ENCODE data around the gene ALX4. TPM values are rescaled to one million over a fixed set of nuclear protein-coding genes. Genes with fewer than 3 reads are reported as not detected.

The ALX4 gene
- total RNA-seq, 1 donor: not detected

DNA sequence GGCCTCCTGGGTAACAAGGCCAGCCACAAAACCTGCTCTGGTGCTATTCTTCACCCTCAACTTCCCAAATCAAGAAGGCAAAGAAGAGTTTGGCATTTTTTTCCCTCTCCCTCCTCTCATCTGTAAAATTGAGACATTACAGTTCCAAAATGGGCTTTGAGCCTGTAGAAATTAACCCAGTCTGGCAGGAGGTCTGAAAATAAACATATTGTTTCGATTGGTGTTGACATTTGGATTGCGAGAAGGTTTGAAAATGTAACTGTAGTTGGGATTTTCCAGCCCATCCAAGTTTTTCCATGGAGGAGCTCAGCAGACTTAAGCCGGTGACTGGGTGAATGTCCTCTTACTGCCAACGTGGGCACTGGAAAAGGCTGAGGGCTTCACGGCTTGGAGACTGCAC is 35.0 kb upstream of the ALX4 start:
- DNase-seq (ENCODE audit: low read depth): no peak
- no peak overlapping the region for H3K4me3 ChIP-seq (ENCODE audit: low read depth, low read length)
- TF ChIP-seq, protein P1, sequence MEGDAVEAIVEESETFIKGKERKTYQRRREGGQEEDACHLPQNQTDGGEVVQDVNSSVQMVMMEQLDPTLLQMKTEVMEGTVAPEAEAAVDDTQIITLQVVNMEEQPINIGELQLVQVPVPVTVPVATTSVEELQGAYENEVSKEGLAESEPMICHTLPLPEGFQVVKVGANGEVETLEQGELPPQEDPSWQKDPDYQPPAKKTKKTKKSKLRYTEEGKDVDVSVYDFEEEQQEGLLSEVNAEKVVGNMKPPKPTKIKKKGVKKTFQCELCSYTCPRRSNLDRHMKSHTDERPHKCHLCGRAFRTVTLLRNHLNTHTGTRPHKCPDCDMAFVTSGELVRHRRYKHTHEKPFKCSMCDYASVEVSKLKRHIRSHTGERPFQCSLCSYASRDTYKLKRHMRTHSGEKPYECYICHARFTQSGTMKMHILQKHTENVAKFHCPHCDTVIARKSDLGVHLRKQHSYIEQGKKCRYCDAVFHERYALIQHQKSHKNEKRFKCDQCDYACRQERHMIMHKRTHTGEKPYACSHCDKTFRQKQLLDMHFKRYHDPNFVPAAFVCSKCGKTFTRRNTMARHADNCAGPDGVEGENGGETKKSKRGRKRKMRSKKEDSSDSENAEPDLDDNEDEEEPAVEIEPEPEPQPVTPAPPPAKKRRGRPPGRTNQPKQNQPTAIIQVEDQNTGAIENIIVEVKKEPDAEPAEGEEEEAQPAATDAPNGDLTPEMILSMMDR (IDR thresholded peaks at IDR 0.05; ENCODE audit: insufficient read depth, low read depth, low read length): no peak

DNA sequence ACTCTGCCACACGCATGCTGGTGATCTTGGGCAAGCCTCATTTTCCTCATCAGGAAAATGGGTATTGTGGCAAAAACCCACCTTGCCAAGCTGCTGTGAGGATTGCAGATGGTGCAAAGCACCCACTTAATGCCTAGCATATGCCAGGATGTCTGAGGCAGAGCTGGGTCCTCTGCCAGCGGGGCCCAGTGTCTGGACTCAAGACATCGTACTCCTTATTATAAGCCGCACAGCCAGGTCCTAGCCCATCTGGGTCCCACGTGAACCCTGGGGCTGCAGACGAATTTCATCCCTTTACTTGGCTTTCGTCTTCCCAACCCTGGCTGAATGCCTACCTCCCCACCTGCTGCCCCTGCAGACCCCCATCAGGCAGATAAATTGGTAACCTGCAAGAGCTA is 34.5 kb upstream of the ALX4 start:
- no peak for DNase-seq (ENCODE audit: low read depth)
- no peak overlapping the region for H3K4me3 ChIP-seq (ENCODE audit: low read depth, low read length)
- TF ChIP-seq, protein P1 (IDR thresholded peaks at IDR 0.05; ENCODE audit: insufficient read depth, low read depth, low read length): no peak

DNA sequence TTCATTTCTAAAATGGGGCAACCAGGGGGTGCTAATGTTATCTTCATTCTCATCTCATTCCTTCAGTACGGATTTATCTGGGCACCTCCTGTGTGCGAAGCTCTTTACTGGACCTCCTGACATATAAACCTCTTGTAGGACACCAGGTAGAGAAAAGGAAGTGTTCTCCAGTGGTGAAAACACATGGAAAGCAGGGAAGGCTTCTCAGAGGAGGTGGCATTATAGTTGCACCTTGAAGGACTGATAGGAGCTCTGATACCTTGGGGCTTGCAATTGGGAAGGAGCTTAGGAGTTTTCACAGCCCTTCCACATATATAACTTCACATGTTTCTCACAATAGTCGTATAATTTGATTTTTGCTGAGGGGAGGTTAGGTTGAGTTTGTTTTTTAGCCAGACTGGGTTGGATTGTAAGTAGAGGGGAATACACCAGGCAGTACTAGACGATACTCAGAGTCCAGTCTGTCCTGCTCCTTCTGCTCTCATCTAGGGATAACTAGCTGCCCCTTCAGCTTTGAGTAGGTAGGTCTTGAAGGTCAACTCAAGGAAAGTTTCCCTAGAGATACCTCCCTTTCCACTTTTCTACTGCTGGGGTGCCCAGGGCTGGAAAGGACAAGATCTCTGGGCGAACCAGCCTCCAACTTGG is 34.0 kb upstream of the ALX4 start:
- DNase-seq (ENCODE audit: low read depth): no peak
- TF ChIP-seq, protein P1 (IDR thresholded peaks at IDR 0.05; ENCODE audit: insufficient read depth, low read depth, low read length): no peak
- H3K4me3 ChIP-seq (ENCODE audit: low read depth, low read length): no peak overlapping the region

DNA sequence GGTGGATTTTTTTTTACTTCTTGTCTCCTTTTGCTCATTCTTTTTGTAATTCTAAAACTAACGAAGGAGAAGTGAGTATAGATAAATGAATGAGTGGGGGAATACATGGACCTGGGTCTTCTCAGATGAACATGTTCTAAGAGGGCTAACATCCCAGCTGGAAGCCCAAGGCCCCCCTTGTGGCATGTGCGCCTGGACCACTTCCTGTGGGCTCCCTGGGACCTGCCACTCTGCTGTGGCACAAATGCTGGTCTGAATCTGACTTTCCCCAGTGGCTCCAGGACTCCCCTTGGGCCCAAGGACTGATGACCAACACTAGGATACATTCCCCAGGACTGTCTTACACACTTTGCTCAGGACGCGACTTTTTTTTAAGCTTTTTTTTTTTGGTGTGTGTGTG is 32.7 kb upstream of the ALX4 start:
- no peak overlapping the region for H3K4me3 ChIP-seq (ENCODE audit: low read depth, low read length)
- TF ChIP-seq, protein P1 (IDR thresholded peaks at IDR 0.05; ENCODE audit: insufficient read depth, low read depth, low read length): no peak
- no peak for DNase-seq (ENCODE audit: low read depth)

DNA sequence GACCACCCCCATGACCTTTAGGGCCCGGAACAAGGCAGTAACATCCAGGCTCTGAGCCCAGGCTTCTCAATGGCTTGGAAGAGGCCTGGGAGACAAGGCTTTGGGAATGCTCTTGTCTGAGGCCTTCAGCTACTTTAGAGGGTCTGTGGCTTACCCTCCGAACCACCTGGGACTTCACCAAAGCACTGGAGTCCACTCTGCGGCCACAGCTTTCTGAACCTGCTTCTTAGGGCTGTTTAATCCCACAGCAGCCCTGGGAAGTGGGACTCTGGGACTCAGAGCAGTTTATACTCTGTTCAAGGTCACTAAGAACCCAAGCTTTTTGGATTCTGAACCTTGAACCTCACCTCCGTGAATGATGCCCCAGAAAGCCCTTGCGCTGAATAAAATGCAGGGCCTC is 30.7 kb upstream of the ALX4 start:
- TF ChIP-seq, protein P1 (IDR thresholded peaks at IDR 0.05; ENCODE audit: insufficient read depth, low read depth, low read length): no peak
- DNase-seq (ENCODE audit: low read depth): no peak
- no peak overlapping the region for H3K4me3 ChIP-seq (ENCODE audit: low read depth, low read length)

DNA sequence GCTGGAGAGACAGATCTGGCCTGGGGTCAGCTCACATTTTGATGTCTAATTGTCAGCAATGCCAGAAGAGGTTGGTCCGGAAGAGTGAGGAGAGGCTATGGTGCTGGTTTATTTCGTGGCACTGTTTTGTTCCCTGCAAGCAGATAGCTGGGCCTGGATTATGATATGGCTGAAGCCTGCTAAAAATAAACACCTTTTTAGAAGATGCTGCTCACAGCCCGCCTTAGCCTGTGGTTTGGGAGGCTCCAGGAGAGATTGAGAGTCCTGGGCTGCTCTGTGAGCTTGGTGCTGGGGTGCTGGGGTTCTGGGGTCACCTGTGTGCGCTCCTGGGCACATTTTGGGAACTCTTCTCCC is 29.6 kb upstream of the ALX4 start:
- no peak overlapping the region for H3K4me3 ChIP-seq (ENCODE audit: low read depth, low read length)
- TF ChIP-seq, protein P1 (IDR thresholded peaks at IDR 0.05; ENCODE audit: insufficient read depth, low read depth, low read length): no peak
- no peak for DNase-seq (ENCODE audit: low read depth)
